Measurements from ENCODE around the gene TGFB2. TPM values are rescaled to one million over a fixed set of nuclear protein-coding genes. Genes with fewer than 3 reads are reported as not detected.

TGFB2 gene
- polyA plus RNA-seq, 4 donors, result 10.0 to 32.2 (median 18.9) TPM

GRCh38 chr1:218479436-218480115 is 134.4 kb downstream of the TGFB2 start:
- DNase-seq (ENCODE audit: low read depth in 4 of 4, low spot score in 3 of 4), result no peak

- no peak for DNase-seq (ENCODE audit: low read depth in 4 of 4, low spot score in 3 of 4)
These were observed 135.0 kb downstream of the TGFB2 start for GRCh38 chr1:218480137-218480536.

- no peak for DNase-seq (ENCODE audit: low read depth in 4 of 4, low spot score in 3 of 4)
These were observed 135.5 kb downstream of the TGFB2 start for GRCh38 chr1:218480588-218481099.

- no peak for DNase-seq (ENCODE audit: low read depth in 4 of 4, low spot score in 3 of 4)
These were observed 136.1 kb downstream of the TGFB2 start for GRCh38 chr1:218481116-218481775.

- DNase-seq (ENCODE audit: low read depth in 4 of 4, low spot score in 3 of 4), result no peak
These were observed 137.5 kb downstream of the TGFB2 start for GRCh38 chr1:218482683-218483082.

- DNase-seq (ENCODE audit: low read depth in 4 of 4, low spot score in 3 of 4), result no peak
These were observed 140.2 kb downstream of the TGFB2 start for GRCh38 chr1:218485241-218485928.

GRCh38 chr1:218488531-218488930 is 143.4 kb downstream of the TGFB2 start:
- no peak for DNase-seq (ENCODE audit: low read depth in 4 of 4, low spot score in 3 of 4)

- DNase-seq (ENCODE audit: low read depth in 4 of 4, low spot score in 3 of 4), result no peak
These were observed 143.8 kb downstream of the TGFB2 start for GRCh38 chr1:218488986-218489385.

GRCh38 chr1:218490406-218490922 is 145.3 kb downstream of the TGFB2 start:
- DNase-seq (ENCODE audit: low read depth in 4 of 4, low spot score in 3 of 4), result no peak

- DNase-seq (ENCODE audit: low read depth in 4 of 4, low spot score in 3 of 4), result no peak
These were observed 147.7 kb downstream of the TGFB2 start for GRCh38 chr1:218492874-218493273.

- DNase-seq (ENCODE audit: low read depth in 4 of 4, low spot score in 3 of 4), result no peak
These were observed 148.8 kb downstream of the TGFB2 start for GRCh38 chr1:218493986-218494385.

Other genes with a start within 250 kb of the TGFB2 start
- 10 to 100 TPM; 17.3 to 24.3 (median 22.1) TPM for gene RRP15, start 60.0 kb upstream of the TGFB2 start, polyA plus RNA-seq (ENCODE audit: insufficient read length in 4 of 4)